HG02852 (cell line): ENCODE measurements around the gene LINC00237.

ENCODE experiments used
- ATAC-seq: cut with Tn5 transposase; IDR thresholded peaks from one replicate; pipeline ENCODE4 v1.9.1; 2021; ENCODE audit warnings: mild to moderate bottlenecking, moderate library complexity; ENCODE audit not compliant: unreplicated experiment

Gene LINC00237

DNA sequence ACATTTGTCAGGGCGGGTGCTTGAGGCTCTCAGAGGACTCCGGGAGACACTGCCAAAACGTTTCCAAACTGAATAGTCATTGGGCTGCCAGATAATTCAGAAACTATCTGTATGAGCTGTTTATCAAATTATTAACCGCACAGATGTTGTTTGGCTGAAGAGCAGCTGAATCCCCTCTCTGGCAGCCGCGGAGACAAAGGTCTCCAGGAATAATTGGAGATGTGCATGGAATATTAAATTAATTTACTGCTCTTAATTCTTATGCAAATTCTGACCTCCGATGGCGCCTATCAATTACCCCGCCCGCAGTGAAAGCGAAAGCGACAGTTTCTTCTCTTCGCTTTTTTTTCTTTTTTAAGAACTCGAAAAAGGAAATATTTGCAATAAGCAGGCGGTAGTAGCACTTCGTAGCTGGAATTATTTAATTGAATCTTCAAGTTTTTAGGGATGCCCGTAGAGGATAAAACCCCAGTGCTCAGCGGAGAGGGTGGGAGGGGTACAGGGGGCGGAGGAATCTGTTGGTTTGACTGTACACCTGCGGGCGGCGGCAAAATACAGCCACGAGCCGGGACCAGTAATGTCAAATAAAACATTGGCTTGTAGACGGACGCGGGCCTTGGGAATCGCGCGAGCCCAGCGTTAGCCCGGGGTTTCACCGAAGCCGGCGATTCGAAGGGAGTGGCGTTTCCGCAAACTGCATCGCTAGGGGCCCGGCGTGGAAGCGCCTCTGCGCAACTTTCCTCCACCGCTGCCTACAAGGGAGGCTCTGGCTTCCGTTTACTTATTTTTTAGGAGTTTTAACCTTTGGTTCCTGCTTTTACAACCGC is 6.2 kb downstream of the LINC00237 start:
- peak; percentile 42 for ATAC-seq

DNA sequence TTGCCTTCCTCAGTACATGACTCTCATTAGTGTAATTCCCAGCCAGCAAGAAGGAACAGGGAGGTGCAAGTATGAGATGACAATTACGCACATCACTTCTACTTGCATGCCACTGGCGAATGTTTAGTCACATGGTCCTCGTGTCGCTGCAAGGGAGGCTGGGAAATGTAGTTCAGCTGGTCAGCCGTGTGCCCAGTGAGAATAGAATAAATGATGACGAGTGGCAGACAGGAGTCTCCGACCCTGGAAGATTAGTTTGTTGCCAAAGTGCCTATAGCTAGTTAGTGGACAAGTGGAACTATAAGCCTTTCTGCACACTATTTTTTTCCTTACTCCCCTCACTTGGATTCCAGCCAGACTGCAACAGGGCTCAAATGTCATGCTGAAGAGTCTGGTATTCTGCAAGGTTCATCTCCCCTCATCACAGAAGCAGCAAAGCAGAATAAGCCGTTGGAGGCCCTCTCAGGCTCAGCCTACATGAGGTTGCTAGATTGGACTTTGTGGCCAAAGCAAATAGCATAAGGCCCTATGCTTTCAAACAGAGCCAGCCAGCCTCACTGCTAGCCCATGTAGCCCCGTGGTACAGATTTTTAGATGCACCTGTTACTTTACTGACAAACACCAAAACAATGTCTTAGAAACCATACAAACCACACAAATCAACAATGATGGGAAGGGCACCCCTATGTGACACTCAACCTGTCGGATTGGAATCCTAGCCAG is 9.7 kb downstream of the LINC00237 start:
- peak; percentile 45 for ATAC-seq

DNA sequence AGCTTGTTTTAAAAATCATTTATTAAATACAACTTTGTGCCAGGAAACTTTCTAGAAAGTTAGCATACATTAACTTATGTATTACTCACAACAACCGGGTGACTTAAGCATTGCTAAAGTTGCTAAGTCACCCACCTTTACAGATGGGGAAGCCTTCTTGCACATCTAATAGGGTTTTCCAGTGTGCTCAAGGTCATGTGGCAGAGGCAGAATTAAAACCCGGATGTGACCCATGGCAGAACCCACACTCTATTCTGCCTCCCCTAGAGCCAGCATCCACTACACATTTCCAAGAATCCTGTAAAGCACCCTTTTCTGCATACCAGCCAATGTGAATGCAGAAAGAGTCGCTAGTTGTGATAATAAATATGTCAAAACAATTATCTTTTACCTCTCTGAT is 13.4 kb downstream of the LINC00237 start:
- ATAC-seq: no peak

DNA sequence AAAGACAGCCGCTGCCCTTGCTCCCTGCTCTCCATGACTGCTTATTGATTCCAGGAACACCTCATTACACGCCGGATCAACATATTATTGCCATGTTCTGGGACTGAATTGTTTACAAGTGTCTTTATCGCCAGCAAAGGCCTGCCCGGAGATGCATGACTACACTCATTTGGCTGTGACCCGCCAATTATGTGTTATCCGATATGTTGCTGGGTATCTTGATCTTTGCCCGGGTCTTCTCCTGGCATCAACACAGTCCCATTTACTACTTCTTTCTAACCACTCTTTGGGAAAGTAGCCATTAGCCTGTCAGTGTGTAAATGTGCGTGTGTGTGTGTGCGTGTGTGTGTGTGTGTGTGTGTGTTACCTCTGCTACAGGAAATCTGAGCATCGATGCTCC is 15.4 kb downstream of the LINC00237 start:
- ATAC-seq: no peak

DNA sequence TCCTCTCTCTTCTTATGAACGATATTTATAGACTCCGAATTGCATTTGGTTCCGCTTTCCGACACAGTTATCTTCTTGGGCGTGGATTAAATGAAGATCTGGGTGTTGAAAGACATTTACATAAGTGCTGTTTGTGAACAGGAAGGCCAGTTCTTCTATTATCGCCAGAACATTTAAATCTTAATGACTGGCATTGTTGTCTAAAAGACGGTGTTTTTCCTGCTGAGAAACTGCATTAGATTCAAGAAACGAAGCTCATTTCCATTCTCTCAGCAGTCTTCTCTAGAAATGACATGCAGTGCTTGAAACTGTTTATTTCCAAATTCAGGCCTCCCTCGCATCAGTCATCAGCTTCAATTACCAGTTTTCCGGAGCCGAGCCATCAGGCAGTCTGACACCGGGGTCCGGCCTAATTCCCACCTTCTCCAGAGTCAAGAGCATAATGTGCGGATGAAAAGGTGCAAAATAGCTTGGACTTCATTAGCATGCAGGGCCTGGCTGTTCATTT is 16.0 kb downstream of the LINC00237 start:
- no peak for ATAC-seq

DNA sequence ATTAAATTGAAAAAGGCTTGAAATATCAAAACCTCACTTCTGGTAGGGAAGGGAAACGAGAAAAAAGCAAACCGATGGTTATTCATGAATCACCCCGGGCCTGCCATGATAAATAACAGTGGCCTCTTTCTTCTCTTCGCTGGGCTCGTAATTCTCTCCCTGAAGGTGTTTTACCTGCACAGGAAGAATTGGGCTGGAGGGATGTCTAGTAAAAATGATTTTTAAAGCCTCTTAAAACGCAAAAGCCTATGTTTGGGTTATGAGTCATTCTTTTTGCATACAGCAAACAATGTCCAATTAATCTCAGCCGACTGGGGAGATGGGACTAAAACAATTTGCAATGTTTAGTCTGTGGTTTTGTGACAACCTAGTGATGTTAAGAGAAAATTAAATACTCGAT is 16.8 kb downstream of the LINC00237 start:
- no peak for ATAC-seq

DNA sequence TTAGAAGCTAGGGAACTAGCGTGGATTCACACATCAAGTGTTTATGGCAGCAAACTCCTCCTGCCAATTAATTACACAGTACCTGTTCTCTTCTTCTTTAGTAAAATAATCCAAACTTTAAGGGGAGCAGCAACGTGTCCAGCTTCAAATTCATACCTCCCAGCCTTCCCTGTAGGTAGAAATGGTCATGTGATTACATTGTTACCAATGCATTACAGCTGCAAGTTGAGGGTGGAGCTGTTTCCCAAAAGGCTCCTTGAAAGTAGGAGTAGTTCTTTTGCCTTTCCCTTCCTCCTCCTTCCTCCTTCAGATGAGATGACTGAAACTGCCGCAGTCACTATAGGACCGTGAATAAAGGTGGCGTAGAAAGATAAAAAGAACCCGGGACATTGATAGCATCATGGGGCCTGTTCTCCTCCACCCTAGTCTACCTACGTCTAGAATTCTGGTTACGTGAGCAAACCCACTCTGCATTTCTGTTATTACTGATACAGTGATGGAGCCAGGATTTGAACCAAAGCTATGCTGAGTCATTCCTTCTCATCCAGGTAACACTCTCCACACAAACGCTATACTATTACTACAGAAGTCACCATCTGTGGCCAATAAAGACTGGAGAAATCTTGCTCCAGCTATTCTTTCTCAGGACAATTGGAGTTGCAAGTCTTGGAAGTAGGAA is 18.2 kb downstream of the LINC00237 start:
- no peak for ATAC-seq

DNA sequence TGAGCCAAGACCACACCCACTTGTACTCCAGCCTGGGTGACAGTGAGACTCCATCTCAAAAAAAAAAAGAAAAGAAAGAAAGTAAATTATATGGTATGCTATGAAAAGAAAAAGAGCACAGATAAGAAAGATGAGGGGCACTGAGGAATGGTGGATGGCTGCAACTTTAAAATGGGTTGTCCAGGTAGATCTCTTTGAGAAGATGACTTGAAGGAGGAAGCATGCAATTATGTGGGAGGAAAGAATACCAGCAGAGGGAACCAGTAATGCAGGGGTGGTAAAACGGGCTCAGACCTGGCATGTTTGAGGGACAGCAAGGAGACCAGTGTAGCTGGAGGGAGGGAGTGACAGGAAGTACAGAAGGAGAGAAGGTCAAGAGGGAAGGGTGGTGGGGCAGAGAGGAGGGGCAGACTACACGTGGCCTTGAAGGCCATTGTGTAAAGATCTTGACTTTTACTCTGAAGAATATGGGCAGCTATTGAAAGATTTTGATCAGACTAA is 22.3 kb downstream of the LINC00237 start:
- ATAC-seq: no peak

DNA sequence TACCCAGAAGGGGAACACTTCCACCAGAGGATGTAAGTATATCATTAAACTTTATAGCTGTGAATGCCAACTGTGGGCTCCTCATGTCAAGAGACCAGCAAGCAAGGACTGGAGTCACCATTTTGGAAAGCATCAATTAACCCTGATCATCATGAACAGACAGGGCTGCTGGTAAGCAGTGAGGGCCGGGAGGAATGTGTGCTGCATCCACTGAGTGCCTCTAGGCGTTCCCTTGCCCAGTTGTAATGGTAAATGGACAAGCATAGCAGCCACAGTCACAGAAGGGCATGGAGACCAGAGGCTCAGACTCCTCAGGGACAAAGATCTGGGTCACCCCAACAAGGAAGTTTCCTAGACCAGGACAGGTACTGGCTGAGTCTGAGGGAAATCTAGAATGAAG is 23.6 kb downstream of the LINC00237 start:
- no peak for ATAC-seq

DNA sequence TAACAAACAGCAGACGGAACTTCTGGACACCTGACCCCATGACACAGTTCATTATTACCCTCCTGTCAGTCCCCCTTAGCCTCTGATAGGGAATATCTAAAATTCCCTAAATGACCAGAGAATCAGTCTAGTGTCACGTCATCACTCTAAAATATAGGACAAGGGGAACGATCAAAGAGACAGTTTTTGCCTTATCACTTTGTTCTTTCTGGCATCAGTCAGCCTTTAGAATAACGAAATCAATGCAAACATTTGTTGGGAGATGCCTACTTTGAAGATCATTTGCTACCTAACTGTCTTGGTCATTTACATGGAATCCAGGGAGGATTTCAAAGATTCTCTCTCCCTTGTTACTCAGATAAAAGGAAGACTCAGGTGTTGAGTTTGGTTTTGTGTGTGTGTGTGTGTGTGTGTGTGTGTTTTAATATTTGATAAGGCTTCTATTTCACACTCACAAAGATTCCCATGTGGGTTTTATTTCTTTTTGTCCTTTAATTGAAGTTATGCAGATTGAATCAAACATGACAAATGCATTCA is 28.3 kb downstream of the LINC00237 start:
- no peak for ATAC-seq

DNA sequence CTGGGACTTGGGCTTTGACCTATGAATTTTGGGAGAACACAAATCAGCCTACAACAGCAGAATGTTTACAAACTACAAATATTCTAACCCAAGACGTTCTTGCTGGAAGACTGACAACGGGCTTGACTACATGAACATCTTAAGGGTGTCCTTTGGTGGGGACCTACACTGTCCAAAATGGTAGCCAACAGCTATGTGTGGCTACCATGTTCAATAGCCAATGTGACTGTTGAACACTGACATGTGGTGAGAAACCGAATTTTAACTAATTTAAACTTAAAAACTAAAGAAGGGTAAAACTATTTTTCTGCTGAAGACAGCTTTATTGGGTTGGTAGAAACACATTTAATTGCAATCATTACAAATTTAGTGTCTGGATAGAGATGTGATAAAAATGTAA is 30.1 kb downstream of the LINC00237 start:
- no peak for ATAC-seq

DNA sequence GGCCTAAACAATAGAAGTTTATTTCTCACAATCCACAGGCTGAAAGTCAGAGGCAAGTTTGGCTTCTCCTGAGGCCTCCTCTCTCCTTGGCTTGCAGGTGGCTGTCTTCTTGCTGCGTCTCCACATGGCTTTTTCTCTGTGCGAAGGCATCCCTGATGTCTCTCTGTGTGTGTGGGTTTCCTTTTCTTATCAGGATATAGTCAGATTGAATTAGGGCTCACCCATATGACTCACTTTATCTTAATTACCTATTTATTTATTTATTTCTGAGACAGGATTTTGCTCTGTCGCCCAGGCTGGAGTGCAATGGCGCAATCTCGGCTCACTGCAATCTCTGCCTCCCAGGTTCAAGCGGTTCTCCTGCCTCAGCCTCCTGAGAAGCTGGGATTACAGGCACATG is 30.7 kb downstream of the LINC00237 start:
- no peak for ATAC-seq

DNA sequence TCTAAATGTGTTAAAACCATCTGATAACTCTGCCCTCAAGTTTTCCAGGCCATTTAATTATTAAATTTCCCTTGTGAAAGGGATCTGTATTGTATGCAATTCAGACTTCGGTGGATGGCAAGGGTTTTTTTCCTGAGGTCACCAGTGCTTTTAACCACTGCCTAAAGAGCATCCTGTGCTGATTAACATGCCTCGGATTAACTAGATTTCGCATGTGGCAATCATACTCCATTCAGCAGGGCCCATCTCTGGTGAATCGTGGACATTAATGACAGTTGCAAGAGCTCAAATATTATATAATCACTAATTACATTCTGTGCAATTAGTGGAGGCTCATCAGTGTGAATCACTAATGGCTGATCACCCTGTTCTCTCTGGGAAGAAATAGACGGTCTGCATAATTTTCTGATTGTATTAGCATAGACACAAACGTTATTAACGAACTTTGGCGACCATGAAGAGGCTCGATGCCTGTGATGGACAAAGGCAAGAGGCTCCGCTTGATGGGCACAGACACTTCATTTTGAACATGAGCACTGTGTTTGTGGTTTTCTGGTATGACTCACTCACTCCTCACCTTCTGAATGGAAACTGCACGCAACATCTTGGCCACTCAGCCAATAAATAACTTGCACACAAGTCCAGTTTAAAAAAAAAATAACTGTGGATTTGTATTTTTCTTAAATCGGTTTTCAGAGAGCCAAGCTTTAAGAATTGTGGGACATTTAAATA is 31.4 kb downstream of the LINC00237 start:
- peak; percentile 98 for ATAC-seq

DNA sequence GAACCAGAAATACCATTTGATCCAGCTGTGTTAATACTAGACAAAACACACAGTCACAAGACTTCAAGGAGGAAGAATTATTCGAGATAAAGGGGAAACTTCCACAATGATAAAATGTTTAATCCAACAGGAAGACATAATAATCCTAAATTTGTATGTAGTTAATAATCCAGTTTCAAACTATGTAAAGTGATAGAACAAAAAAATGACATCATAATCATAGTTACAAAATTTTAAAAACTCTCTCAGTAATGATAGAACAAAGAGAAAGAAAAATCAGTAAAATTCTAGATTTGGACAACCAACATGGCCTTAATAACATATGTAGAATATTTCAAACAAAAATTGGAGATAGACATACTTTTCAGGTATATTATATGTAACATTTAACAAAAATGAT is 38.9 kb downstream of the LINC00237 start:
- no peak for ATAC-seq

DNA sequence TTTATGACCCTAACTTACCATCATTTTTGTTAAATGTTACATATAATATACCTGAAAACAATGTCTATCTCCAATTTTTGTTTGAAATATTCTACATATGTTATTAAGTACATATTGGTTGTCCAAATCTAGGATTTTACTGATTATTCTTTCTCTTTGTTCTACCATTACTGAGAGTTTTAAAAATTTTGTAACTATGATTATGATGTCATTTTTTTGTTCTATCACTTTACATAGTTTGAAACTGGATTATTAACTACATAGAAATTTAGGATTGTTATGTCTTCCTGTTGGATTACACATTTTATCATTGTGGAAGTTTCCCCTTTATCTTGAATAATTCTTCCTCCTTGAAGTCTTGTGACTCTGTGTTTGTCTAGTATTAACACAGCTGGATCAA is 41.2 kb downstream of the LINC00237 start:
- no peak for ATAC-seq

DNA sequence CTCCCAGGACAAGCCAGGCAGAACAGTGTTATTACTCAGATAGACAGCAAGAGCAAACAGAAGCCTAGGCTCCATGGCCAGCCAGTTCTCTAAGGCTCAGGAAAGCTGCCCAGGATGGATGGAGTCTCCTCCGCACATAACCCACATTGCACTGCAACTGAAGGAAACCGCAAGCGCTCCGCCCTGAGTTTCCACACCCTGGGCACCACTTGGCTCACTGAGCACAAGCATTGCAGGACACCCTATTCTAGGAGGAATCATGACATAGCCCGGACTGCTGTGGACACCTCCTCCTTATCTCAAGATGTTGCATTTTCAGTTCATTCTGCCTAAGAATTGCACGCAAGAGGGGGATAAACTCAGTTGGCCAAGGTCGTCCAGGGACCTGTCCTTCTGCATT is 42.9 kb downstream of the LINC00237 start:
- no peak for ATAC-seq

DNA sequence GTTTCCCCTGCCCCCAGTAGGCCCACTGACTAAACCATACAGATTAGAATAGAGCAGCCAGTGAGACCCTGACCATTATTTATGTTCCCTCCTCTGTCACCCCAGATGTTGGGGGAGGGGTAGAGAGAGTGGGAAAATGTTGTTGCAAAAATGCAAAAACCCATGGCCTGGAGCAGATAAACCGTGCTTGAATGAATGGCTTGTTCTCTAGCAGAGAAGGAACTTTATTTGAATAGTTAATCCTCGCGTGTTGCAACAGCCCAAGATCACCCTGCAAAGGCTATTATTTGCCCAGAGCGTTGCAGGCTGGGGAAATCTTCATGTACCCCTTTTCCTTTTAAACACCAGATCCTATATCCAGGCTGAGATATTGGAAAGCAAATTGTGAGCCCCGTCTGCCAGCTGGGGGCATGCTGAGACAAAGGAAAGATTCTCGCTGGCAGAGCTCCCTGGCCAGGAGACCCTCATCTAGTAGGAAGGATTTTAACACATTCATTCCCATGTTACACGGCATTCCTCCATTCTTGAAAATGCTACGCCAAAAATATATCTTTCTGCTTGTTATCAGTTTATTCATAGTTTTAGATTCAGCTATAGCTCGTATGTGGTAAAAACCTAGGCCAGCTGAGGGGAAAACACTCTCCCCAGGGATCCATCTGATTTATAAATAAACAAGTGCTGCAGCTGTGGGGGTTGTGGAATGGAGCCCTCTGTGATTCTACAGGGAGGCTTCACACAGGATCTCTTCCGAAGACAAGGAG is 53.0 kb downstream of the LINC00237 start:
- ATAC-seq: no peak

DNA sequence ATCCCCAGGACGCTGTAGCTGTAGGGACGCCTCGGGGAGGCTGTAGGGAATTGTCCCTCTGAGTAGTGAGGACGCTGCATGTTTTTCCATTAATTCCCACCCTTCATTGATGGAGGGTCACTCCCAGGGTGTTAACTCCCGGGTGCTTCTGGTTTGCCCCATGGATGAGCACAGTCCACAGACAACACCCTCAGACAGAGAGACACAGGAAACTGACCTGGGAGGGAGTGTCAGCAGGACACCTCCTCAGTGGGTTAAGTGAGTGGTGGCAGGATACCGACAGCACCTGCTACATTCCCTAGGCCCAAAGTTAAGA is 53.5 kb downstream of the LINC00237 start:
- ATAC-seq: no peak

DNA sequence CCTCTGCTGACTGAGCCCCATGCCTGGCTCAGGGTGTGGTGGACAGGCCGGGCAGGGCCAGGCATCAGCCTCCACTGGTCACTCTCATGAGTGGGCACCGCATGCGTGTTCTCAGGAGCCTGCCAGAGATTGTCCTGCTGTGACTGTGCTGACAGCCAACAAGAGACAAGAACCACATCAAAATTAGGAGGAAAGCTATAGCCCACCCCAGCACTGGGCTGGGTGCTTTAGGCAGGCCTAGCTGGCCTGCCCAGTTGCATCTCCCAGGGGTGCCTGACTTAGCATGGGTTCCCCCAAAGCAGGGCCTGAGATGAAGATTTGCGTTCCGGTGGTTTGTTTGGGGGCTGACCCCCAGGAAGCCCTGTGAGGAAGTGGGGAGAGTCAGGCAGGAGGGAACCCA is 53.9 kb downstream of the LINC00237 start:
- no peak for ATAC-seq

DNA sequence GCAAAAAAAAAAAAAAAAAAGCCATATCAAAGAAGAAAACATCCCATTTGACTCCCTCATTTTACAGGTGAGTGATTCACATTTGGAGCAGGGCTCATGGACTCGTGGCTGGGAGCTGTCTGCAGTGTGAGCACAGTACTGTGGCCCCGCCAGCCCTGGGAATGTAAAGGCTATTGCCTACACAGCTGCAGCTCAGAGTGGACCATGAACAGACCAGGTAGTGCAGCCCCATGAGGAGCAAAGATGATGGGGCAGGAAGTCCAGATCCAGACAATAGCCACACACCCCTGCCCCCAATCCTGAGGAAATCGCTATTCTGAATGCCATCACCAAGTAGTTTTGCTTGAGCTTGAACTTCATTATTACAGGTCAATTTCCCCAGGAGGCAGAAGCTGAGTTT is 55.4 kb downstream of the LINC00237 start:
- no peak for ATAC-seq
